ENCODE results near the gene ZCCHC24.

ZCCHC24 gene

GRCh38 chr10:79444199-79445119 lies 965 bp downstream of the ZCCHC24 start:
- DNase-seq: peak; percentile 41

GRCh38 chr10:79443338-79444198 lies 1.9 kb downstream of the ZCCHC24 start:
- DNase-seq: no peak

GRCh38 chr10:79442171-79443040 lies 3.0 kb downstream of the ZCCHC24 start:
- no peak for DNase-seq

- no peak for DNase-seq
Measured at GRCh38 chr10:79441433-79441832, 4.0 kb downstream of the ZCCHC24 start.

- no peak for DNase-seq
Measured at GRCh38 chr10:79440281-79440680, 5.1 kb downstream of the ZCCHC24 start.

- no peak for DNase-seq
Measured at GRCh38 chr10:79438699-79439085, 6.7 kb downstream of the ZCCHC24 start.

GRCh38 chr10:79438021-79438698 lies 7.3 kb downstream of the ZCCHC24 start:
- DNase-seq: no peak

GRCh38 chr10:79437111-79437814 lies 8.2 kb downstream of the ZCCHC24 start:
- no peak for DNase-seq

GRCh38 chr10:79436850-79437103 lies 8.6 kb downstream of the ZCCHC24 start:
- no peak for DNase-seq

- DNase-seq: no peak
Measured at GRCh38 chr10:79436066-79436849, 9.2 kb downstream of the ZCCHC24 start.

GRCh38 chr10:79435271-79436065 lies 10.0 kb downstream of the ZCCHC24 start:
- no peak for DNase-seq

GRCh38 chr10:79434821-79435251 lies 10.6 kb downstream of the ZCCHC24 start:
- DNase-seq: no peak

- DNase-seq: peak; percentile 71
Measured at GRCh38 chr10:79434223-79434687, 11.2 kb downstream of the ZCCHC24 start.

- DNase-seq: no peak
Measured at GRCh38 chr10:79433324-79434222, 11.9 kb downstream of the ZCCHC24 start.

GRCh38 chr10:79431891-79432831 lies 13.3 kb downstream of the ZCCHC24 start:
- DNase-seq: no peak

- no peak for DNase-seq
Measured at GRCh38 chr10:79431428-79431827, 14.0 kb downstream of the ZCCHC24 start.

- no peak for DNase-seq
Measured at GRCh38 chr10:79430936-79431335, 14.5 kb downstream of the ZCCHC24 start.
